ENCODE results near the gene DDOST. TPM values are rescaled to one million over a fixed set of nuclear protein-coding genes. Genes with fewer than 3 reads are reported as not detected.

Gene DDOST
- polyA plus RNA-seq, 2 donors, result 73.2 to 126 TPM

- Histone ChIP-seq H3K9me3 (ENCODE audit: control insufficient read depth in 2 of 2, insufficient read depth in 1 of 2, low read depth in 1 of 2, low read length in 1 of 2) (no peaks in the 10 kb centered on the region), H3K4me3 (ENCODE audit: low read depth in 1 of 2, low read length in 2 of 2) (no peak overlapping the region)
- 90 to 93% methylated on average over 4 of the region's 4 CpGs for WGBS, 2 donors
Observed at GRCh38 chr1:20703124-20703756, 42.1 kb upstream of the DDOST start.

GRCh38 chr1:20702416-20702815, 41.2 kb upstream of the DDOST start:
- Histone ChIP-seq H3K27me3 (ENCODE audit: control insufficient read depth in 1 of 2, insufficient read depth in 2 of 2, low read length in 2 of 2) (no peaks in the 10 kb centered on the region), H3K4me3 (ENCODE audit: low read depth in 1 of 2, low read length in 2 of 2) (no peak overlapping the region), H3K4me1 (ENCODE audit: control insufficient read depth in 2 of 2, insufficient read depth in 2 of 2, low read length in 1 of 2) (peaks cover 0 to 7% of the 10 kb centered on the region in 2 donors), H3K27ac (ENCODE audit: low read depth in 2 of 2, low read length in 1 of 2) (no peak overlapping the region), H3K36me3 (ENCODE audit: control insufficient read depth in 2 of 2, insufficient read depth in 2 of 2, low read length in 1 of 2) (no peaks in the 10 kb centered on the region), H3K9me3 (ENCODE audit: control insufficient read depth in 2 of 2, insufficient read depth in 1 of 2, low read depth in 1 of 2, low read length in 1 of 2) (no peaks in the 10 kb centered on the region)
- 88 to 95% methylated on average over 1 of the region's 1 CpG for WGBS, 2 donors

More at GRCh38 chr1:20703124-20703756, 42.1 kb upstream of the DDOST start:
- Histone ChIP-seq H3K4me1 (ENCODE audit: control insufficient read depth in 2 of 2, insufficient read depth in 2 of 2, low read length in 1 of 2) (peaks cover 0 to 3% of the 10 kb centered on the region in 2 donors), H3K36me3 (ENCODE audit: control insufficient read depth in 2 of 2, insufficient read depth in 2 of 2, low read length in 1 of 2) (no peaks in the 10 kb centered on the region), H3K27ac (ENCODE audit: low read depth in 2 of 2, low read length in 1 of 2) (no peak overlapping the region), H3K27me3 (ENCODE audit: control insufficient read depth in 1 of 2, insufficient read depth in 2 of 2, low read length in 2 of 2) (no peaks in the 10 kb centered on the region)

GRCh38 chr1:20701847-20702246, 40.7 kb upstream of the DDOST start:
- no peaks in the 10 kb centered on the region for H3K9me3 ChIP-seq (ENCODE audit: control insufficient read depth in 2 of 2, insufficient read depth in 1 of 2, low read depth in 1 of 2, low read length in 1 of 2)
- no peak overlapping the region for H3K27ac ChIP-seq (ENCODE audit: low read depth in 2 of 2, low read length in 1 of 2)
- H3K36me3 ChIP-seq (ENCODE audit: control insufficient read depth in 2 of 2, insufficient read depth in 2 of 2, low read length in 1 of 2), result no peaks in the 10 kb centered on the region
- 77 to 89% methylated on average over 5 of the region's 5 CpGs for WGBS, 2 donors
- H3K4me3 ChIP-seq (ENCODE audit: low read depth in 1 of 2, low read length in 2 of 2), result no peak overlapping the region
- peaks cover 0 to 10% of the 10 kb centered on the region in 2 donors for H3K4me1 ChIP-seq (ENCODE audit: control insufficient read depth in 2 of 2, insufficient read depth in 2 of 2, low read length in 1 of 2)
- H3K27me3 ChIP-seq (ENCODE audit: control insufficient read depth in 1 of 2, insufficient read depth in 2 of 2, low read length in 2 of 2), result no peaks in the 10 kb centered on the region

- WGBS, 2 donors, result 75 to 84% methylated on average over 9 of the region's 9 CpGs
- no peak overlapping the region for H3K27ac ChIP-seq (ENCODE audit: low read depth in 2 of 2, low read length in 1 of 2)
Observed at GRCh38 chr1:20701446-20701845, 40.3 kb upstream of the DDOST start.

GRCh38 chr1:20700636-20701215, 39.6 kb upstream of the DDOST start:
- Histone ChIP-seq H3K36me3 (ENCODE audit: control insufficient read depth in 2 of 2, insufficient read depth in 2 of 2, low read length in 1 of 2) (no peaks in the 10 kb centered on the region), H3K27ac (ENCODE audit: low read depth in 2 of 2, low read length in 1 of 2) (no peak overlapping the region), H3K9me3 (ENCODE audit: control insufficient read depth in 2 of 2, insufficient read depth in 1 of 2, low read depth in 1 of 2, low read length in 1 of 2) (no peaks in the 10 kb centered on the region), H3K27me3 (ENCODE audit: control insufficient read depth in 1 of 2, insufficient read depth in 2 of 2, low read length in 2 of 2) (no peaks in the 10 kb centered on the region), H3K4me1 (ENCODE audit: control insufficient read depth in 2 of 2, insufficient read depth in 2 of 2, low read length in 1 of 2) (peaks cover 0 to 10% of the 10 kb centered on the region in 2 donors), H3K4me3 (ENCODE audit: low read depth in 1 of 2, low read length in 2 of 2) (no peak overlapping the region)
- WGBS, 2 donors, result 83 to 84% methylated on average over 17 of the region's 17 CpGs

More at GRCh38 chr1:20701446-20701845, 40.3 kb upstream of the DDOST start:
- Histone ChIP-seq H3K27me3 (ENCODE audit: control insufficient read depth in 1 of 2, insufficient read depth in 2 of 2, low read length in 2 of 2) (no peaks in the 10 kb centered on the region), H3K9me3 (ENCODE audit: control insufficient read depth in 2 of 2, insufficient read depth in 1 of 2, low read depth in 1 of 2, low read length in 1 of 2) (no peaks in the 10 kb centered on the region), H3K36me3 (ENCODE audit: control insufficient read depth in 2 of 2, insufficient read depth in 2 of 2, low read length in 1 of 2) (no peaks in the 10 kb centered on the region), H3K4me3 (ENCODE audit: low read depth in 1 of 2, low read length in 2 of 2) (no peak overlapping the region), H3K4me1 (ENCODE audit: control insufficient read depth in 2 of 2, insufficient read depth in 2 of 2, low read length in 1 of 2) (peaks cover 0 to 10% of the 10 kb centered on the region in 2 donors)

GRCh38 chr1:20699558-20699957, 38.4 kb upstream of the DDOST start:
- H3K9me3 ChIP-seq (ENCODE audit: control insufficient read depth in 2 of 2, insufficient read depth in 1 of 2, low read depth in 1 of 2, low read length in 1 of 2), result no peaks in the 10 kb centered on the region
- 75 to 82% methylated on average over 9 of the region's 9 CpGs for WGBS, 2 donors
- H3K4me1 ChIP-seq (ENCODE audit: control insufficient read depth in 2 of 2, insufficient read depth in 2 of 2, low read length in 1 of 2), result peaks cover 0 to 10% of the 10 kb centered on the region in 2 donors

GRCh38 chr1:20698195-20698910, 37.2 kb upstream of the DDOST start:
- WGBS, 2 donors, result 81 to 90% methylated on average over 18 of the region's 18 CpGs
- H3K27ac ChIP-seq (ENCODE audit: low read depth in 2 of 2, low read length in 1 of 2), result no peak overlapping the region
- H3K27me3 ChIP-seq (ENCODE audit: control insufficient read depth in 1 of 2, insufficient read depth in 2 of 2, low read length in 2 of 2), result no peaks in the 10 kb centered on the region
- H3K4me3 ChIP-seq (ENCODE audit: low read depth in 1 of 2, low read length in 2 of 2), result no peak overlapping the region
- H3K9me3 ChIP-seq (ENCODE audit: control insufficient read depth in 2 of 2, insufficient read depth in 1 of 2, low read depth in 1 of 2, low read length in 1 of 2), result no peaks in the 10 kb centered on the region
- peaks cover 0 to 10% of the 10 kb centered on the region in 2 donors for H3K4me1 ChIP-seq (ENCODE audit: control insufficient read depth in 2 of 2, insufficient read depth in 2 of 2, low read length in 1 of 2)
- no peaks in the 10 kb centered on the region for H3K36me3 ChIP-seq (ENCODE audit: control insufficient read depth in 2 of 2, insufficient read depth in 2 of 2, low read length in 1 of 2)

More at GRCh38 chr1:20699558-20699957, 38.4 kb upstream of the DDOST start:
- no peak overlapping the region for H3K4me3 ChIP-seq (ENCODE audit: low read depth in 1 of 2, low read length in 2 of 2)
- no peaks in the 10 kb centered on the region for H3K27me3 ChIP-seq (ENCODE audit: control insufficient read depth in 1 of 2, insufficient read depth in 2 of 2, low read length in 2 of 2)
- H3K27ac ChIP-seq (ENCODE audit: low read depth in 2 of 2, low read length in 1 of 2), result no peak overlapping the region
- H3K36me3 ChIP-seq (ENCODE audit: control insufficient read depth in 2 of 2, insufficient read depth in 2 of 2, low read length in 1 of 2), result no peaks in the 10 kb centered on the region

- 75 to 80% methylated on average over 12 of the region's 12 CpGs for WGBS, 2 donors
- Histone ChIP-seq H3K4me1 (ENCODE audit: control insufficient read depth in 2 of 2, insufficient read depth in 2 of 2, low read length in 1 of 2) (peaks cover 0 to 10% of the 10 kb centered on the region in 2 donors), H3K9me3 (ENCODE audit: control insufficient read depth in 2 of 2, insufficient read depth in 1 of 2, low read depth in 1 of 2, low read length in 1 of 2) (no peaks in the 10 kb centered on the region), H3K27ac (ENCODE audit: low read depth in 2 of 2, low read length in 1 of 2) (no peak overlapping the region), H3K4me3 (ENCODE audit: low read depth in 1 of 2, low read length in 2 of 2) (no peak overlapping the region), H3K36me3 (ENCODE audit: control insufficient read depth in 2 of 2, insufficient read depth in 2 of 2, low read length in 1 of 2) (no peaks in the 10 kb centered on the region), H3K27me3 (ENCODE audit: control insufficient read depth in 1 of 2, insufficient read depth in 2 of 2, low read length in 2 of 2) (no peaks in the 10 kb centered on the region)
Observed at GRCh38 chr1:20697563-20697962, 36.4 kb upstream of the DDOST start.

- H3K36me3 ChIP-seq (ENCODE audit: control insufficient read depth in 2 of 2, insufficient read depth in 2 of 2, low read length in 1 of 2), result no peaks in the 10 kb centered on the region
- no peaks in the 10 kb centered on the region for H3K9me3 ChIP-seq (ENCODE audit: control insufficient read depth in 2 of 2, insufficient read depth in 1 of 2, low read depth in 1 of 2, low read length in 1 of 2)
- H3K27me3 ChIP-seq (ENCODE audit: control insufficient read depth in 1 of 2, insufficient read depth in 2 of 2, low read length in 2 of 2), result no peaks in the 10 kb centered on the region
- peak overlapping the region; percentile 43 to 51 for H3K4me3 ChIP-seq (ENCODE audit: low read depth in 1 of 2, low read length in 2 of 2)
- H3K27ac ChIP-seq (ENCODE audit: low read depth in 2 of 2, low read length in 1 of 2), result peak overlapping the region; percentile 77 to 86
- 1 to 2% methylated on average over 45 to 46 of the region's 46 CpGs for WGBS, 2 donors
- H3K4me1 ChIP-seq (ENCODE audit: control insufficient read depth in 2 of 2, insufficient read depth in 2 of 2, low read length in 1 of 2), result peaks cover 0 to 10% of the 10 kb centered on the region in 2 donors
Observed at GRCh38 chr1:20696397-20697333, 35.5 kb upstream of the DDOST start.

Data from esophagus (tissue), 2 donors.